Dendritic cell treated with granulocyte-macrophage colony-stimulating factor and Interleukin-4, amounts not matched to agents 40 ng/mL and 50 ng/mL, for 4 days (primary cell): Measurements from ENCODE around the gene ATP6V0C.

Experiments used
- H3K27ac Mint-ChIP-seq: one replicate; pipeline ENCODE4 v1.8.0; 2022; ENCODE audit warnings: mild to moderate bottlenecking, mixed read lengths
- H3K27me3 Mint-ChIP-seq: one replicate; pipeline ENCODE4 v1.8.0; 2022; ENCODE audit warnings: mild to moderate bottlenecking, mixed read lengths
- H3K36me3 Mint-ChIP-seq: one replicate; pipeline ENCODE4 v1.8.0; 2022; ENCODE audit warnings: low read depth, mixed read lengths
- H3K4me1 Mint-ChIP-seq: one replicate; pipeline ENCODE4 v1.8.0; 2022; ENCODE audit warnings: low read depth, mixed read lengths
- H3K4me3 Mint-ChIP-seq: one replicate; pipeline ENCODE4 v1.8.0; 2022; ENCODE audit warnings: mild to moderate bottlenecking, moderate library complexity, mixed read lengths
- H3K9me3 Mint-ChIP-seq: one replicate; pipeline ENCODE4 v1.8.0; 2022; ENCODE audit warnings: mixed read lengths
- intact Hi-C: fragments of 100-400 bp; cut with micrococcal nuclease; formaldehyde crosslinking; loops from one replicate; pipeline ENCODE4 v1.15.0; 2022

Gene ATP6V0C

GRCh38 chr16:2493605-2494004 lies 20.1 kb upstream of the ATP6V0C start:
- Mint-ChIP-seq H3K9me3 (no peaks in the 10 kb centered on the region), H3K36me3 (peaks cover 47% of the 10 kb centered on the region), H3K4me3 (no peak overlapping the region), H3K4me1 (peaks cover 21% of the 10 kb centered on the region), H3K27ac (peak overlapping the region; percentile 11), H3K27me3 (no peaks in the 10 kb centered on the region)
- intact Hi-C loops: no loop called here

- Mint-ChIP-seq H3K27ac (no peak overlapping the region), H3K9me3 (no peaks in the 10 kb centered on the region), H3K36me3 (peaks cover 57% of the 10 kb centered on the region), H3K4me3 (no peak overlapping the region), H3K27me3 (no peaks in the 10 kb centered on the region), H3K4me1 (peaks cover 30% of the 10 kb centered on the region)
- intact Hi-C loops: no loop called here
Measured at GRCh38 chr16:2494616-2495015, 19.1 kb upstream of the ATP6V0C start.

- H3K27ac Mint-ChIP-seq: no peak overlapping the region
- H3K4me3 Mint-ChIP-seq: no peak overlapping the region
- intact Hi-C loops: no loop called here
- no peaks in the 10 kb centered on the region for H3K27me3 Mint-ChIP-seq
- peaks cover 57% of the 10 kb centered on the region for H3K36me3 Mint-ChIP-seq
- no peaks in the 10 kb centered on the region for H3K9me3 Mint-ChIP-seq
- H3K4me1 Mint-ChIP-seq: peaks cover 32% of the 10 kb centered on the region
Measured at GRCh38 chr16:2495041-2495440, 18.7 kb upstream of the ATP6V0C start.

GRCh38 chr16:2496223-2497115 lies 17.3 kb upstream of the ATP6V0C start:
- Mint-ChIP-seq H3K27ac (no peak overlapping the region), H3K36me3 (peaks cover 60% of the 10 kb centered on the region), H3K9me3 (no peaks in the 10 kb centered on the region), H3K4me1 (peaks cover 35% of the 10 kb centered on the region), H3K27me3 (no peaks in the 10 kb centered on the region), H3K4me3 (no peak overlapping the region)
- intact Hi-C loops: no loop called here

GRCh38 chr16:2497116-2497630 lies 16.6 kb upstream of the ATP6V0C start:
- no peak overlapping the region for H3K4me3 Mint-ChIP-seq
- H3K4me1 Mint-ChIP-seq: peaks cover 42% of the 10 kb centered on the region
- H3K27me3 Mint-ChIP-seq: no peaks in the 10 kb centered on the region
- peaks cover 60% of the 10 kb centered on the region for H3K36me3 Mint-ChIP-seq
- no peak overlapping the region for H3K27ac Mint-ChIP-seq
- intact Hi-C loops: no loop called here
- H3K9me3 Mint-ChIP-seq: no peaks in the 10 kb centered on the region

GRCh38 chr16:2497695-2498484 lies 15.9 kb upstream of the ATP6V0C start:
- H3K27ac Mint-ChIP-seq: peak overlapping the region; percentile 16
- no peaks in the 10 kb centered on the region for H3K9me3 Mint-ChIP-seq
- peaks cover 49% of the 10 kb centered on the region for H3K4me1 Mint-ChIP-seq
- peaks cover 60% of the 10 kb centered on the region for H3K36me3 Mint-ChIP-seq
- H3K4me3 Mint-ChIP-seq: no peak overlapping the region
- no peaks in the 10 kb centered on the region for H3K27me3 Mint-ChIP-seq
- intact Hi-C loops: no loop called here

GRCh38 chr16:2498531-2499253 lies 15.1 kb upstream of the ATP6V0C start:
- Mint-ChIP-seq H3K4me3 (no peak overlapping the region), H3K9me3 (no peaks in the 10 kb centered on the region), H3K36me3 (peaks cover 57% of the 10 kb centered on the region), H3K4me1 (peaks cover 49% of the 10 kb centered on the region), H3K27ac (no peak overlapping the region), H3K27me3 (no peaks in the 10 kb centered on the region)
- intact Hi-C loops: no loop called here

GRCh38 chr16:2499454-2499853 lies 14.3 kb upstream of the ATP6V0C start:
- H3K36me3 Mint-ChIP-seq: peaks cover 55% of the 10 kb centered on the region
- no peaks in the 10 kb centered on the region for H3K9me3 Mint-ChIP-seq
- peaks cover 43% of the 10 kb centered on the region for H3K4me1 Mint-ChIP-seq
- intact Hi-C loops: no loop called here
- H3K4me3 Mint-ChIP-seq: no peak overlapping the region
- no peak overlapping the region for H3K27ac Mint-ChIP-seq
- H3K27me3 Mint-ChIP-seq: no peaks in the 10 kb centered on the region

GRCh38 chr16:2499890-2500429 lies 13.8 kb upstream of the ATP6V0C start:
- Mint-ChIP-seq H3K27ac (no peak overlapping the region), H3K36me3 (peaks cover 60% of the 10 kb centered on the region), H3K4me3 (no peak overlapping the region), H3K4me1 (peaks cover 47% of the 10 kb centered on the region), H3K27me3 (no peaks in the 10 kb centered on the region), H3K9me3 (no peaks in the 10 kb centered on the region)
- intact Hi-C loops: loop anchor here (2.0 to 10.0 kb wide), 2 partner anchors 25 to 235 kb away; partner anchors contain the start of genes RNPS1 and TBC1D24

- Mint-ChIP-seq H3K27ac (no peak overlapping the region), H3K4me1 (peaks cover 52% of the 10 kb centered on the region), H3K36me3 (peaks cover 59% of the 10 kb centered on the region), H3K9me3 (no peaks in the 10 kb centered on the region), H3K27me3 (no peaks in the 10 kb centered on the region), H3K4me3 (no peak overlapping the region)
- intact Hi-C loops: loop anchor here (2.0 to 10.0 kb wide), 2 partner anchors 26 to 236 kb away; partner anchors contain the start of genes RNPS1 and TBC1D24
Measured at GRCh38 chr16:2500430-2500917, 13.3 kb upstream of the ATP6V0C start.

- intact Hi-C loops: loop anchor here (1.0 to 10.0 kb wide), 4 partner anchors 26 to 236 kb away; partner anchors contain the start of genes RNPS1 and TBC1D24
- Mint-ChIP-seq H3K9me3 (no peaks in the 10 kb centered on the region), H3K27ac (peak overlapping the region; percentile 72), H3K4me1 (peaks cover 58% of the 10 kb centered on the region), H3K4me3 (peak overlapping the region; percentile 71), H3K27me3 (no peaks in the 10 kb centered on the region), H3K36me3 (peaks cover 53% of the 10 kb centered on the region)
Measured at GRCh38 chr16:2500918-2501750, 12.6 kb upstream of the ATP6V0C start.
